HG02623 (cell line): ENCODE measurements around the gene INPP5E.
"Not testable (repeated sequence)": the region's sequence is repeated elsewhere in the genome, so short reads cannot be mapped to it uniquely, and the experiment has no call there.

ENCODE experiments used
- ATAC-seq: cut with Tn5 transposase; IDR thresholded peaks from one replicate; pipeline ENCODE4 v1.9.1; 2021; ENCODE audit warnings: moderate library complexity; ENCODE audit not compliant: unreplicated experiment

Gene INPP5E

GRCh38 chr9:136430588-136431234 is 8.9 kb downstream of the INPP5E start:
- no peak for ATAC-seq

- ATAC-seq: no peak
Measured at GRCh38 chr9:136429683-136430491, 9.8 kb downstream of the INPP5E start.

DNA sequence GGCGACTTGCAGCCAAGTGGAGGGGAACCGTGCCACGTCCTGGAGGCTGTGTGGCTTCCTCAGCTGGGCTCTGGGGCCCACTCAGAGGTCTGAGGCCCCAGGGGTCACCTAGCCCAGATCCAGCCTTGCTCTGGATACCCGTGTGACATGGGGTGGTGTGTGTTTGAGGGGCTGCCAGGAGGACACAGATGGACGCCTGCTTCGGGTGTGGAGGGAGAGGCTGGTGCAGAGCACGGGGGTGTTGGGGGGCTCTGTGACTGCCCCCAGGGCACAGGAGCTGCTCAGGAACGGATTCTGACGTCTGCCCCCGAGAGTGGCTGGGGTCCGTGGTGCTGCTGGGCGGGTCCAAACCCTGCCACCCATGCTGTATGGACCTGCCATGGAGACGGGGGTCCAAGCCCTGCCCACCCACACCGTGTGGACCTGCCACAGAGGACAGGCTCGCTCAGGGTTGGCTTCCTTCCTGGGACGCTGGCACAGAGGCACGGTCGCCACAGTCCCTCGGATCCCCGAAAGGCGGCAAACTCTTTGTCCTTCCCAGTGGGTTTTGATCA is 10.5 kb downstream of the INPP5E start:
- no peak for ATAC-seq

- ATAC-seq: no peak
Measured at GRCh38 chr9:136426787-136427186, 12.9 kb downstream of the INPP5E start.

DNA sequence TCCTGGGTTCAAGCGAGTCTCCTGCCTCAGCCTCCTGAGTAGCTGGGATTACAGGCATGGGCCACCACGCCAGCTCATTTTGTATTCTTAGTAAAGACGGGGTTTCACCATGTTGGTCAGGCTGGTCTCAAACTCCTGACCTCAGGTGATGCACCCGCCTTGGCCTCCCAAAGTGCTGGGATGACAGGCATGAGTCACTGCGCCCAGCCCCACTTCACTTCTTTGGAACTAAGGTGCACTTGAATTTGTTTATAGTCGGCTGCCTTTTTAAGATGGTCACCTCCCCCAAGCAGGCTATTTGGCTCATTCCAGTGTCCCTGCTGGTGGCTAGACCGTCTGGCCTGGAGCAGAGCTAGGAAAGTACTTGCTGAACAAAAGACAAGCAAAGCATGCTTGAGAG is 14.3 kb downstream of the INPP5E start:
- ATAC-seq: not testable (repeated sequence)

DNA sequence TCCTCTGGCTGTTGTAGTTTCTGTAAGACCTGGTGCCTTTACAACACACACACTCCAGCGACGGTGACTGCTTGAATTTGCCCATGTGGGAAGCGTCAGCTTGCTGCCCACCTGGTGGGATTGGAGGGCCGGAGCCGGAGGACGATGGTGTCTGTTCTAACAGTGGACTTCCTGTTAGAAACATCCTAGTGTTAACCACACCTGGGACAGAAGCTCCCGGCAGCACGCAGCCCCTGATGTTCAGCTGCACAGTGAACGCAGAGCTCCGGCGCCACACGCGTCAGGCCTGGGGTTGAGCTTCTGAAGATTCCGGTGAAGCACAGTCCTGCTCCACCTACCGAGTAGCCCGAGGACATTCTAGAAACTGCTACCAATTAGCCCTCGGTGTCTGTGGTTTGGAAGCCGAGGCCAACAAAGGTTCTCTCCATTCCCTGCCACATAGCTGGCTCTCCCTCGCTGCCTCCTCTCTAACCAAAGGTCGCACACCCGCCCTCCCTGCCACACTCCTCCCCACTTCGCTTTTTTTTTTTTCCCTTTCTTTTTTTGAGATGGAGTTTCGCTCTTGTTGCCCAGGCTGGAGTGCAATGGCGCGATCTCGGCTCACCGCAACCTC is 14.8 kb downstream of the INPP5E start:
- no peak for ATAC-seq

DNA sequence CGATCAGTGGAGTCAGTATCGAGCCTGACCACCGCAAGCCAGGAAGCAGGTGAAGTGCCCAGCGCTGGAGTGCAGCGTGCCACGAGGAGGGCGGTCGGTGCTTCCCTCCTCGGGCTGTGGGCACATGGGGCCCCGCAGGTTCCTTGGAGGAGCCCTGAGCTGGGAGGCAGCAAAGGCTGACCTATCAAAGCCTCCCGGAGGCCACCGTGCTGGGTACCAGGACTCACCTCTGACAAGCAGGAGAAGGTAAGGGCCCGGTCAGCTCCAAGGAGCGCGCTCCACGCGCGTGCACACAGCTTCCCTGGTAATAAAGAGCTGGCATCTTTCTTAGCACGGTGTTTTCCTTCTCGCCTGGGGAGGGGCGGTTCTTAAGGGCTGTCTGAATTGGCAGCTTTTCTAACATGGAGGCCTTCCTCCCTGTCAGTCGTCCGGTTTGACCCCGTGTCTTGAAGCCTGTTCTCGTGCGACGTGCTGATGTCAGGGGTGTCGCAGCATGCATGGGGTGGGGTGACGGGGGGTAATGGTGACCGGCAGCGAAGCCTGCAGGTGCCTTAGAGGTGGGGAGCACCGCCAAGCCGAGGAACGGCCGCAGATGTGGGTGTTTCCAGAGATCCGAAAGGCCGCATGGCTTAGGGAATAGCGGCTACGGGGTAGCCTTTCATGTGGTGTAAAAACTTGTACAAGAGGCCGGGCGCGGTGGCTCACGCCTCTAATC is 16.1 kb downstream of the INPP5E start:
- ATAC-seq: no peak

DNA sequence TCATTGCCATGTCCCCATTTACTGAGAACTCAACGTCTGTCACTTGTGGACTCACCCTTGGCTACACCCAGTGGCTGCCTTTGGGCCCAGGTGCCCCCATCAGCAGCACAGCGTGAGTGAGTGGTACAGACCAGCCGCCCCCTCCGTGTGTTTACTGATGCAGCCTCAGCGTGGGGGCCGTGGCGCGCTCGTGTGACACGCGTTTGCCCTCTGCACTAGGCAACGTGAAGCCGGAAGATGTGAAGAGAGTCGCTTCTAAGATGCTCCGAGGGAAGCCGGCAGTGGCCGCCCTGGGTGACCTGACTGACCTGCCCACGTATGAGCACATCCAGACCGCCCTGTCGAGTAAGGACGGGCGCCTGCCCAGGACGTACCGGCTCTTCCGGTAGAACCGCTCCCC is 16.8 kb downstream of the INPP5E start:
- ATAC-seq: no peak

DNA sequence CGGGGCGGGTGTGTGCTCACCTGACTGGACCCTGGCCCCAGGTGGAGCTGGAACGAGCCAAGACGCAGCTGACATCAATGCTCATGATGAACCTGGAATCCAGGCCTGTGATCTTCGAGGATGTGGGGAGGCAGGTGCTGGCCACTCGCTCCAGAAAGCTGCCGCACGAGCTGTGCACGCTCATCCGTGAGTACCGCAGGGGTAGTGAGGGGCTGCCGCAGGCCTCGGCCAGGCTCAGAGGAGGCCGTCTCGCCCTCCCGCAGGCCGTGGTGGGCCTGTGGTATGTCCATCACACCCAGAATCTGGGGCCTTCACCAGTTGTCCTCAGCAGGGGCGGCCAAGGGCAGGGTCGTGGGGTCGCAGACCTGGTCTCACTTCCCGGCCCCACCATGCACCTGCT is 17.9 kb downstream of the INPP5E start:
- no peak for ATAC-seq

DNA sequence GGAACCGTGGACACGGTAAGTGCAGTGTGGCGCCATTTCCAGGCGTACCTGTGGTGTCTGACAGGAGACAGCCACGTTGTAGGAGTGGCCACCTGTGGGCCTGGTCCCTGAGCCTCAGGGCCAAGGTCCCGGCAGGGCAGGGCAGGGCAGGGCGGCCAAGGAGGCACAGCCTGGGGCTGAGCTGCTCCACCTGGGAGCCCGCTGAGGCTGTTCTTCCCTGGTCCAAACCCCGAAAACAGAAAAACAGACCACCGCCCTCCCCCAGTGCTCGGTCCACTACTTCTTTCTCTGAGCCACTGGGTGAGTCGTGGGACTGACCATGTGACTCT is 20.6 kb downstream of the INPP5E start:
- no peak for ATAC-seq

GRCh38 chr9:136418182-136419091 is 21.2 kb downstream of the INPP5E start:
- ATAC-seq: no peak

- no peak for ATAC-seq
Measured at GRCh38 chr9:136416914-136417313, 22.7 kb downstream of the INPP5E start.

- ATAC-seq: no peak
Measured at GRCh38 chr9:136416427-136416826, 23.2 kb downstream of the INPP5E start.

- no peak for ATAC-seq
Measured at GRCh38 chr9:136412962-136413361, 26.7 kb downstream of the INPP5E start.

DNA sequence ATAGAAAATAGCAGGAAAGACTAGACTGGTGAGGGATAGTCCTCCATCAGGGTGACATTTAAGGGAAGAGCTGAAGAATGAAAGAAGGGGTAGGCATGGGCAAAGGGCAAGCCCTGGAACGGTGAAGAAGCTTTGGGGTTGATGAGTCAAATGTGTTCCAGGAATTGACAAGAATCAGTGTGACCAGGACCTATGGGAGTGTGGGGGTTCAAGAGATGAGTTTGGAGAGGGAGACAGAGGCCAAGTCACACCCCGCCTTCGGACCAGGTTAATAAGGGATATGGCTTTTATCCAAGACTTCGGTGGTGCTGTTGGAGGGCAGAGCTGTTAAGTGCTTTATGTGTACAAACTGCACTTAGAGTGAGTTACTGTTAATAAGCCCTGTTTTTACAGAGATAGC is 28.3 kb downstream of the INPP5E start:
- no peak for ATAC-seq

GRCh38 chr9:136410500-136411287 is 29.0 kb downstream of the INPP5E start, which contains the start of the genes ENTR1 and PMPCA:
Gene ENTR1, minus strand, starts transcription at chr9:136410614. Its CDS starts 217 bp downstream, at chr9:136410397.
Gene PMPCA, plus strand, starts transcription at chr9:136410658. Its CDS starts 11 bp downstream, at chr9:136410669.
- peak; percentile 87 for ATAC-seq

- peak; percentile 23 for ATAC-seq
Measured at GRCh38 chr9:136409557-136410455, 29.8 kb downstream of the INPP5E start.

DNA sequence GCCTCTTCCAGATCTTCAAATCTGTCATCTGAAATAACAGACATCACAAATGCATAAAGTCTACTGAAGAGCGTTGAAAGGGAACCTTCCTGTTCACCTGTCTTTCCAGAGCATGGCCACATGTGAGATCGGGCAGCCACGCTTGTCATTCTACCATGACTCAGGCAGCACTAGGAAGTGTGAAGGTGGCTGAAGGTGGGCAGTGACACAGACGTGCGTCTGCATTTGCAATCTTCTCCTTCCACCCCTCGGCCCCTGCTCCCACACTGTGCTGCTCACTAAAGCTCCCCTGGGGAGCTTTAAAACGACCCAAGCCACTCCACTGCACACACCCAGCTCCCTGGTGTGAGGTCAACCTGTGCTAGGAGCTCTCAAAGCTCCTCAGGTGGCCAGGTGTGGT is 31.7 kb downstream of the INPP5E start:
- no peak for ATAC-seq
